Glomerular visceral epithelial cell (primary cell): Measurements from ENCODE around the gene FDXR.
"Not testable (repeated sequence)": the region's sequence is repeated elsewhere in the genome, so short reads cannot be mapped to it uniquely, and the experiment has no call there.

Experiments
- DNase-seq: peaks from one replicate; pipeline ENCODE4 v3.0.0-alpha.2; 2016; ENCODE audit errors: extremely low spot score

FDXR gene

GRCh38 chr17:74872313-74873036 is at the start of gene FDXR:
Gene FDXR (minus strand): TSS chr17:74872994. CDS start chr17:74872944, 50 bp downstream.
- DNase-seq: no peak

GRCh38 chr17:74922172-74922571 is 49.4 kb upstream of the FDXR start:
- DNase-seq: no peak

GRCh38 chr17:74921769-74922168 is 49.0 kb upstream of the FDXR start:
- no peak for DNase-seq

- no peak for DNase-seq
These were observed 48.4 kb upstream of the FDXR start for GRCh38 chr17:74921026-74921681.

- no peak for DNase-seq
These were observed 47.8 kb upstream of the FDXR start for GRCh38 chr17:74920642-74921025.

- DNase-seq: no peak
These were observed 47.5 kb upstream of the FDXR start for GRCh38 chr17:74920306-74920620.

GRCh38 chr17:74919440-74920305 is 46.9 kb upstream of the FDXR start:
- no peak for DNase-seq

- DNase-seq: no peak
These were observed 46.1 kb upstream of the FDXR start for GRCh38 chr17:74918906-74919305.

- DNase-seq: no peak
These were observed 44.6 kb upstream of the FDXR start for GRCh38 chr17:74917430-74917829.

GRCh38 chr17:74916851-74917199 is 44.0 kb upstream of the FDXR start:
- DNase-seq: no peak

GRCh38 chr17:74916136-74916850 is 43.5 kb upstream of the FDXR start:
- DNase-seq: no peak

- not testable (repeated sequence) for DNase-seq
These were observed 38.6 kb upstream of the FDXR start for GRCh38 chr17:74911423-74911822.

GRCh38 chr17:74909097-74909496 is 36.3 kb upstream of the FDXR start:
- DNase-seq: not testable (repeated sequence)

- DNase-seq: no peak
These were observed 34.2 kb upstream of the FDXR start for GRCh38 chr17:74907012-74907411.

- not testable (repeated sequence) for DNase-seq
These were observed 33.5 kb upstream of the FDXR start for GRCh38 chr17:74906214-74906793.

- DNase-seq: no peak
These were observed 32.1 kb upstream of the FDXR start for GRCh38 chr17:74904687-74905409.

GRCh38 chr17:74903671-74904070 is 30.9 kb upstream of the FDXR start:
- DNase-seq: no peak

- DNase-seq: no peak
These were observed 30.2 kb upstream of the FDXR start for GRCh38 chr17:74903034-74903433.

- no peak for DNase-seq
These were observed 28.8 kb upstream of the FDXR start for GRCh38 chr17:74901353-74902135.

- no peak for DNase-seq
These were observed 27.4 kb upstream of the FDXR start for GRCh38 chr17:74900208-74900607.
